Cortex of kidney (tissue), 1 donor: ENCODE data around the gene TMEM120B.

Source experiments
- DNase-seq: peaks from one replicate; lab custom pipeline; 2025; lab: John Stamatoyannopoulos, UW

Gene TMEM120B

DNA sequence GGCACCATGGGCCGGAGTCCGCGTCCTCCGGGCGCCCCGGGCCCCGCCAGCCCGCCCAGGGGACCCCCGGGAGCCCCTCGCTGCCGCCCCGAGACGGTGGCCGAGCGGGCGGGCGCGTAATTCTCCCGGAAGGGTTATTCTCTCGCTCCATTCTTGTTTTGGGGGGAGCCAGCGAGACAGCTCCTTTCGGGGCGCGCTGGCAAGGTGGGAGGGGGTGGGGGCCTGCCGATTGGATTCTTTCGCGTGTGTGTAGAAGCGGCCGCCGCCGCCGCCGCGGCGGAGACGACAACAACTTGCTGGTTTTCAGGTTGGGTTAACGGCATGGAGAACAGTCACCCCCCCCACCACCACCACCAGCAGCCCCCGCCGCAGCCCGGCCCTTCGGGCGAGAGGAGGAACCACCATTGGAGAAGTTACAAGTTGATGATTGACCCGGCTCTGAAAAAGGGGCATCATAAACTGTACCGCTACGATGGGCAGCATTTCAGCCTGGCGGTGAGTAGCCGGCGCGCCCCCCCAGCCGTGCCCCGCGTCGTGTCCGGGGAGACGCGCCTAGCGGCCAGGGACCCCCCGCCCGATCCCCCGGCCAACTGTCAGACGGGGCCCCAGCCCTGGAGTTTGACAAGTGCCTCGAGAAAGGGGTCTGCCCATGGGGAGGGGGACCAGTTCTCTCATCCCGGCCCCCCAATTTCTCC lies 92.0 kb downstream of the TMEM120B start:
- no peak for DNase-seq

DNA sequence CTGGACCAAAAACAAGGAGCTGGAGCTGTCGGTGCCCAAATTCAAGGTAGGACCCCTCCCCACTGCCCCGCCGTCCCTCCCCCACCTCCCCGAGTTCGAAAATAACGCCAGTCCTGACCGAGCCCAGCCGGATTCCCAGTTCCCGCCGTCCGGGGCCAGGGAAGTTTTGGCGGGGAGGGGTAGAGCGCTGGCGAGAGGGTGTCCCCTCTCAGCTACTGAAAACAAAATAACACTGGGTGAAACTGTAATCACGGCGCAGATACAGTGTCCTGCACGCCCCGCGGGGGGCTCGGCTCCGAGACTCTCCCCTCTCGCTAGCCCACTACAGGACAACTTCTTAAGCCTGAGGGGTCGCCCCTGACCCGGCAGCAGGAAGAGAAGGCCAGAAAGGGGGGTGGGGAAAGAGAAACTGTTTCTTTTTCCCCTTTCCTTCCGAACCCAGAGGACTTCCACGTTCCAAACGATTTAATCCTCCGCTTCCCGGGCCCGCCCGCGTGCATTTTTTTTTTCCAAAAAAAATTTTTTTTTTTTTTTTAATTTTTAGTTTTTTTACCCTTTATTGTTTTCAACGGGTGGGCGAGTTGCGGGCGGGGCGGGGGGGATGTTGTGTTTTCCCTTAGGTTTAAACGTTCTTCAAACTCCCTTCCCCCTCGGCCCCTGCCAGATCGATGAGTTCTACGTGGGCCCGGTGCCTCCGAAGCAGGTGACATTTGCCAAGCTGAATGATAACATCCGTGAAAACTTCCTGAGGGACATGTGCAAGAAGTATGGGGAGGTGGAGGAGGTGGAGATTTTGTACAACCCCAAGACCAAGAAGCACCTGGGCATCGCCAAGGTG lies 92.8 kb downstream of the TMEM120B start:
- DNase-seq: no peak

DNA sequence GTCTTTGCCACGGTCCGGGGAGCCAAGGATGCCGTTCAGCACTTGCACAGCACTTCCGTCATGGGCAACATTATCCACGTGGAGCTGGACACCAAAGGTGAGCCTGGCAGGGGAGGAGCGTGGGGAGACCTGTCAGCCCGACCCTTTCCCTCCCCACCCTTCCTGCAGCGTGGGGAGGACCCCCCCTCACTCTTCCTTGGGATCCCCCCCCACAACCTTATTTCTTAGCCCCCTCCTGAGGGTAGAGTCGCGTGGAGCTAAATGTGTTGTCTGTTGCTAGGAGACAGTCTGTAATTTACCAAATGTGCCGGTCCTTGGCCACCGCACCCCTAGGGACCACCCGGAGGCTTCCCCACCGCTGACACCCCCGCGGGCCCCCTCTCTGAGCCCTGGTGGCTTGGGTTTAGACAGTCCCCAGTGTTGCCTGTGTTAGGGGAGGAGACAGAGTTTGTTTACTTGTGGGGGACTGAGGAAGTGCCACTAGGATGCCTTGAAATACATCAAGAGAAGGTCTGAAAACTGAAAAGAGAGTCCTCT lies 93.5 kb downstream of the TMEM120B start:
- no peak for DNase-seq

DNA sequence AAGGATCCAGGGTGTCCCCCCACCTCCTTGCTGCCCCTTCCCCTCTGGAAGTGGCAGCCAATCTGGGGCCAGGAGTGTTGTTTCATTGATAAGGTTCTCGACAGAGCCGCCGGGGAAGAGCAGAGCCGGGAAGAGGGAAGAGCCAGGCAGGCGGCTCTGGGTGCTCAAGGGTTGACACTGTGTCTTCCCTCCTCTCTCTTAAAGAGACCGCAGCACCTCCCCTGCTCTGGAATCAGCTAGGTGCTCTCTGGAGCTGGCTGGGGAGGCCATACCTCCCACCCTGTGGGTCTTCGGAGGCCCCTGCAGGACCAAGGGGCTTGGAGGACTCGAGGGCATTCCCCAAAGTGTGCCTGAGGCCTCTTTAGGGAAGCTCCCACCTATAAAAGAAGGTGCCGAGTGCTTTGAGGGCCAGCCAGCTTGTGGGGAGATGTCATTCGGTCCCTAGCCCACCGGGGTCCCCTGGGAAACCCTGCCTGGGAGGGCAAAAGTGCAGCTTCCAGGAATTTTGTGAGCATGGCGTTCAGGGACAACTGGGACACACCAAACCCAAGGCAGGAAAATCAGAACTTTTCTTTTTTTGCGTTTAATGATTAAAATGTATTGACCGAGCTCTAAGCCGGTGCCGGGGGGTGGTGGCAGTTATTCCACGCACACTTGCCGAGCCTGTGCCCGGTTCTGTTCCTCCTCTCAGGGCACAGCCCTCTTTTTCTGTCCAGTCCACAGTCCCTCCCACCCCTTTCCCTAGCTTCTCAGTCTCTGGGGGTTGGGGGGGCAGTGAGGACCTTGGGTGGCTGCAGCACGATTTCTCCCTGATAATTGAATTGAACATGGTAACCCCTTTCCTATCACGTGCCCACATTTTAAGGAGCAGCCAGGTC lies 94.2 kb downstream of the TMEM120B start:
- no peak for DNase-seq

DNA sequence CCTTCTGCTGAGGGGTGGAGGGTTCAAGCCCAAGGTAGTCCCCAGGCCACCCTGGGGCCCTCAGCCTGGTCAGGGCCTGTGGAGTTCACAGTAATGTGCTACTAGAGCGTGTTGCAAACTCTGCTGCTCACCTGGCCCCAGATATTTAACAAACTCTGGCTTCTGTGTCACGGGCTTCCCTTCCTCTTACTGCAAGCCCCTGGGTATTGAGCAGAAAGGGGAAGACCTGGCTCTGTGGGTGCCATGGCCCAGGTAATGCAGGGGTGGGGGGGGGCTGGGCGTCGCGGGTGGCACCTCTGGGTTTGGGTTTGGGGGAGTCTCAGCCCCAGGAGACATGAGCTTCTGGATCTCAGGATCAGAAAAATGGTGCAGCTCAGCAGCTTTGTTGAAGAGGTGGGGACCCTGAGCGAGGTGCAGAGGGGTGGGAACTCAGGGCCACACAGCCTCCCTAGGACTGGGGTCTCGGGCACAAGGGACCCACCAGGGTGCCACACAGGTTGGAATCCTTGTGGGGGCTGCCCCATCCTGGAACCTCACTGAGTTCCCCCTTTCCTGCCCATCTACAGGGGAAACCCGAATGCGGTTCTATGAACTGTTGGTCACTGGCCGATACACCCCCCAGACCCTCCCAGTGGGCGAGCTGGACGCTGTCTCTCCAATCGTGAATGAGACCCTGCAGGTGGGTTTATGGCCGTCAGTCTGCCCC lies 95.2 kb downstream of the TMEM120B start:
- no peak for DNase-seq

DNA sequence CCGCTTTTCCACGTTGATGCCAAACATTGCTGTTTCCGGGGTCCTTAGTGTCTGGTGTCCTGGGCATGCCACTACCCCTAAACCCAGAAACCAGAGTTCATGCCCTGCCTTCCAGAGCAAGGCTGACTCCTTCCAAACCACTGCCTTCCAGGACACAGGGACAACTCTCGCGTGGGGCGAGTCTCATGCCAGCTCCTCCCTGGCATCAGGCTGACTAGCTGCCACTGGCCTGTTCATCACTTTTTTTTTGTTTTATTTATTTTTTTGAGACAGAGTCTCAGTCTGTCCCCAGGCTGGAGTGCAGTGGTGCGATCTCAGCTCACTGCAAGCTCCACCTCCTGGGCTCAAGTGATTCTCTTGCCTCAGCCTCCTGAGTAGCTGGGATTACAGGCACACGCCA lies 96.1 kb downstream of the TMEM120B start:
- no peak for DNase-seq

DNA sequence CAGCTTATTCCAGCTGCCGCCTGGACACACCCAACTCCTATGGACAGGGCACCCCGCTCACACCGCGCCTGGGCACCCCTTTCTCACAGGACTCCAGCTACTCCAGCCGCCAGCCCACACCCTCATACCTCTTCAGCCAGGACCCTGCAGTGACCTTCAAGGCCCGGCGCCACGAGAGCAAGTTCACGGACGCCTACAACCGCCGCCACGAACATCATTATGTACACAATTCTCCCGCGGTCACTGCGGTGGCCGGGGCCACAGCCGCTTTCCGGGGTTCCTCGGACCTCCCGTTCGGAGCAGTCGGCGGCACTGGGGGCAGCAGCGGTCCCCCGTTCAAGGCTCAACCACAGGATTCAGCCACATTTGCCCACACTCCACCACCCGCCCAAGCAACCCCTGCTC lies 97.2 kb downstream of the TMEM120B start:
- no peak for DNase-seq

DNA sequence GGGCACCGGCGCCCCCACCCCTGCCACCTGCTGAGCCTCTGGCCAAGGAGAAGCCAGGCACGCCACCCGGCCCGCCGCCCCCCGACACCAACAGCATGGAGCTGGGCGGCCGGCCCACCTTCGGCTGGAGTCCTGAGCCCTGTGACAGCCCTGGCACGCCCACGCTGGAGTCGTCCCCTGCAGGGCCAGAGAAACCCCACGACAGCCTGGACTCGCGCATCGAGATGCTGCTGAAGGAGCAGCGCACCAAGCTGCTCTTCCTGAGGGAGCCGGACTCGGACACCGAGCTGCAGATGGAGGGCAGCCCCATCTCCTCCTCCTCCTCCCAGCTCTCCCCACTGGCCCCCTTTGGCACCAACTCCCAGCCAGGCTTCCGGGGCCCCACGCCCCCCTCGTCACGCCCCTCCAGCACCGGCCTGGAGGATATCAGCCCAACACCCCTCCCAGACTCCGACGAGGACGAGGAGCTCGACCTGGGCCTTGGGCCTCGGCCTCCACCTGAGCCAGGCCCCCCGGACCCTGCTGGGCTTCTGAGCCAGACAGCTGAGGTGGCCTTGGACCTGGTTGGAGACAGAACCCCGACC lies 97.8 kb downstream of the TMEM120B start:
- DNase-seq: no peak

DNA sequence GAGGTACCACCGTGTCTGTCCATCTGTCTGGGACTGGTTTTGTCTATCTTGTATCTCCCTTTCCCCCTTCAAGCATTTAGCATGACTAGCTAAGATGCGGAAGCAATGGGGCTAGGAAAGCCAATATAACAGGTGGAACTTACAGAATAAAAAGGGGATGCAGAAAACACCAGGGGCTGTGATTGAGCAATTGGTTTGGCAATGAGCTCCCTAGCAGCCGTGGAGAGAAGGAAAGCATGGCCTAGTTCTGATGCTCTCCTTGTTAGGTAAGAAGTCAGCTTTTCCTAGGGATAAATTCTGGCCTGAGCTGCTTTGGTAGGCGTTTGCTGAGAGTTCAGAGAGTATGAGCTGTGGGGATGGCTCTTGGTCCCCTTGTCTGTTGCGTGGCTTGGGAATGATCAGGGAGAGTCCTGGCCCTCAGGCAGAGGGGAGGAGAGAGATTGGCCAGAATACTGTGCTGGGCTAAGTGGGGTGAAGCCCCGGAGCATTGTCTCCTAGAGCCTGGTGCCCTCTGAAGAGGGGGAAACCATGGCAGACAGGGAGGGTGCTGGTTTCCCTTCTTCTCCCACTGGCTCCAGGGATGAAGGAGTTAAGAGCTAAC lies 98.4 kb downstream of the TMEM120B start:
- DNase-seq: no peak

DNA sequence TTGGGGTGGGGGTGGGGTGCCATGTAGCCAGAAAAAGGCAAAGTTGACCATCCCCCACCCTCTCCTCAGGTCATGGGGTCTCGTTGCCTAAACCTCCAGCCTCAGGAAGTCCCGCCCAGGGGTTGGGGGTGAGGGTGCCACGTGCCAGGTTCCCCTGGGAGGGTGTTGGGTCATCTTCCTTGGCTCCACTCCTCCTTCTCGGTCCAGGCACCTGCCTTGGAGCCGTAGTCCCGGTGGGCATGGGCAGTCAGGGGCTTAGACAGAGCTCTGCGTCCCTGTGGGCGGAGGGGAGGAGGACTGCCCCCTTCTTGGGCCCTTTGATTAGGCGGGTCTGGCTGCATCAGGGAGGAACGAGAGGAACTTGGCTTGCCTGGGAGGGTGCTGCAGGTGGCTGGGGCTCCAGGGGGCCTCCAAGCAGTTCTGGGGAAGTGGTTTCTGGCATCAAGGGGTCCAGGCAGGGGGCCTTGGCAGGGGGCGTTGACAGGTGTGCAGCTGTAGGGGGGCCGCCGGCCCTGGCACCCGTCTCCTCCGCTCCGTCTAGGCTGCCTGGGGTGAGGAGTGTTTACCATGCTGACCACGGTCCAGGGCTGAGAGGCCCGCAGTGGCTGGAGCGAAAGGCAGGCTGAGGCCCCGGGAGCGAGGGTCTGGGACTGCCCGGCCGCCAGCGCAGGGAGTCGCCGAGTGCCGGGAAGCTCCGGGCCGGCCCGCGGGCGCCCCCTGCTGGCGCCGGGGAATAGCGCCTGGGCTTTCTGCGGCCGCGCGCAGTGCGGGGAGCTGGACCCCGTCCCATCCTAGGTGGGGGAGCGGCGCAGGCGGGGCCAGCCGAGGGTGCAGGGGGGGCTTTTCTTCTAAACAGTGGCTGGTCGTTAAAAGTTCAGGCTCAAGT lies 99.1 kb downstream of the TMEM120B start:
- no peak for DNase-seq

DNA sequence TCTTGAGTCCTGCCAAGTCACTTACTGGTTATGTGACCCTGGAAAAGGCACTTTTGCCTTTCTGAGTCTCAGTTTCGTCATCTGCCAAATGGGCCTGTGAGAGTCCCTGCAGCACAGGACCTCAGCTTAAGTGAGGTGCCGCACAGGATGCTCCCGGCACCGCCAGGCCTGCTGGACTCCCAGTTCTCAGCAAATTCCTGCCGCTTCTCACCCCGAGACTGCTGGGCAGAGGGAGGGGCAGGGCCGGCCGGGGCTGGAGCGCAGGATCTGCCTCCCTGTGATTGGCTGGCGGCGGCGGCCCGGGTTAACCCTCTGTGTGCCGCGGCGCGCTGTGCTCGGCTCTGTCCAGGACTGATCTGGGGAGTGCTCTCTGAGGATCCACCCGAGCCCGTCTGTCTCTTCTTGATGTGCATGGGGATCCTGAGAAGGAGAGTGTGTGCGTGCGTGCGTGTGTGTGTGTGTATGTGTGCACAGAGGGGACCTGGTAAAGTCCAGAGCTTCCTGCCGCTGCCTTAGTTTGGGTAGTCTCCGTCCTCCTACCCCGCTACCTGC lies 99.8 kb downstream of the TMEM120B start:
- no peak for DNase-seq

DNA sequence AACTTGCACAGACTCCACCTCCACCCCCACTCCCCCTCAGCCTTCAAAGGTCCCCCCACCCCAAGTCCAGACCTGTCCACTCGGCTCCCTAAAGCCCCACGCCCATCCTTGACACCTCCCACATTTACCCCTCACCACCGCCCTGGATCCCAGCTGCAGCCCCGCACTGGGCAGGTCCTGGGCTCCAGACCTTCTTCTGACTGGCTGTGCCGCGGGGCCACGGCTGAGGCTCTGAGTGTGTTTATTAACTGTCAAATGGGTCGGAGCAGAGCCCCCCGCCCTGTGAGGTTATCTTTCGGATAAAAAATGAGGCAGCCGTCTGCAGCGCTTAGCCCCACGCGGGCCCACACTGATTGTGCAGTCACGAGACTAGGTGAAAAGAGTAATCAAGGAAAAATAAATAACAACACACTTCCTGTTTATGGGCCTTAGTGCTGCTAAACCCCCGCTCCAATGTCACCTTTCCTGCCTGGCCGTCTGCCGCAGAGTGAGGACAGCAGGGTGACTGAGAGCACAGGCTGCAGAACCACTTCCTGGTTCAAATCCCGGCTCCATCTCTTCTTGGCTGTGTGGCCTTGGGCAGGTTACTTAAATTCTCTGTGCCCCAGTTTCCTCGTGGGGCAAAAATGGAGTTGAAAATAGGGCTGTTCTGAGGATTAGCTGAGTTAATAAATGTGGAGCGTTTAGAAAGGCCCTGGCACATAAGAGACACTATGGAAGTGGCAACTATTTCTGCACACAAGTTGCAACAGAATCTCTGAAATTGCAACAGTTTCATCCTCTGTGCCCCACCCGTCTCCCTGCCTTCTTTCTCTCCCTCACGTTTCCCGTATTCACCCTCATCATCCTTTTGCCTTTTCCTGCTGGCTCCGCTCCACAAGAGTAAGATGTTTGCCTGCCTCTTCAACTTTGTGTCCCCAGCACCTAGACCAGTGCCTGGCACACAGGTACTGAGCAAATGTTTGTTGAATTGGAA lies 100.7 kb downstream of the TMEM120B start:
- no peak for DNase-seq

DNA sequence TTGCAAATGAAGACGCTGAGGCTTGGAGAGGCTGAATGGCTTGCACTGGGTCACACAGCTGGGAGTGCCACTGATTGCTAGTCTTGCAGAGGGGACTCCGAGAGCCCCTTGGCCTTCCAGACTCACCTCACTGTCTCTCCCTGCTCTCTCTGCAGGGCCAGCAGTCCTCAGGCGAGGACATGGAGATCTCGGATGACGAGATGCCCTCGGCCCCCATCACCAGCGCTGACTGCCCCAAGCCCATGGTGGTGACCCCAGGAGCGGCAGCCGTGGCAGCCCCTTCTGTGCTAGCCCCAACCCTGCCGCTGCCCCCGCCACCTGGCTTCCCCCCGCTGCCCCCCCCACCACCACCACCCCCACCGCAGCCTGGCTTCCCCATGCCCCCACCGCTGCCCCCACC lies 101.4 kb downstream of the TMEM120B start:
- no peak for DNase-seq

DNA sequence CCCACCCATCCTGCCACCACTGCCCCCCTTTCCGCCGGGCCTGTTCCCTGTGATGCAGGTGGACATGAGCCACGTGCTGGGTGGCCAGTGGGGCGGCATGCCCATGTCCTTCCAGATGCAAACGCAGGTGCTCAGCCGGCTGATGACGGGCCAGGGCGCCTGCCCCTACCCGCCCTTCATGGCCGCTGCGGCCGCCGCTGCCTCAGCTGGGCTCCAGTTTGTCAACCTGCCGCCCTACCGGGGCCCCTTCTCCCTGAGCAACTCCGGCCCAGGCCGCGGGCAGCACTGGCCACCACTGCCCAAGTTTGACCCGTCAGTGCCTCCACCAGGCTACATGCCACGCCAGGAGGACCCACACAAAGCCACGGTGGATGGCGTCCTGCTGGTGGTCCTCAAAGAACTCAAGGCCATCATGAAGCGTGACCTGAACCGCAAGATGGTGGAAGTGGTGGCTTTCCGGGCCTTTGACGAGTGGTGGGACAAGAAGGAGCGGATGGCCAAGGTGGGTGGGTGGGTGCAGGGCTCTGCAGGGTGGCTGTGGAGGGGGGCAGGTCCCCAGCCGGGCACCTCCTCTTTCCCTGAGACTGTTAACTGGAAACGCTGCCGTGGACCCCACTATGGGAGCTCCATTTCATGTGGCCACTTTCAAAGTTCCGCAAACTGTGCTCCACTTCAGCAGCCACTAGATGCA lies 102.0 kb downstream of the TMEM120B start:
- no peak for DNase-seq

DNA sequence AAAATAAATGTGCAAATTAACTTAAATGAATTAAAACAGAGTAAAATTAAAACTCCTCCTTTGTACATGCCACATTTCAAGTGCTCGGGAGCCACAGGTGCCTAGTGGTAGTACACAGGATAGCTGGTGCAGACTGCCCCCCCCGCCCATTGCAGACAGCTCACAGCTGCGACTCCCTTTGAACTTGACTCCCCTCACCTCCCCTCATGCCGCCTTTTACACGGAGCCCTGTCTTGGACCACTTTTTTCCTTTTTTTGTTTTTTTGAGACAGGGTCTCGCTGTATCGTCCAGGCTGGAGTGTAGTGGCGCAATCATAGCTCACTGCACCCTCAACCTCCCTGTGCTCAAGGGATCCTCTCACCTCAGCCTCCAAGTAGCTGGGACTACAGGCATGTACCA lies 102.7 kb downstream of the TMEM120B start:
- no peak for DNase-seq

DNA sequence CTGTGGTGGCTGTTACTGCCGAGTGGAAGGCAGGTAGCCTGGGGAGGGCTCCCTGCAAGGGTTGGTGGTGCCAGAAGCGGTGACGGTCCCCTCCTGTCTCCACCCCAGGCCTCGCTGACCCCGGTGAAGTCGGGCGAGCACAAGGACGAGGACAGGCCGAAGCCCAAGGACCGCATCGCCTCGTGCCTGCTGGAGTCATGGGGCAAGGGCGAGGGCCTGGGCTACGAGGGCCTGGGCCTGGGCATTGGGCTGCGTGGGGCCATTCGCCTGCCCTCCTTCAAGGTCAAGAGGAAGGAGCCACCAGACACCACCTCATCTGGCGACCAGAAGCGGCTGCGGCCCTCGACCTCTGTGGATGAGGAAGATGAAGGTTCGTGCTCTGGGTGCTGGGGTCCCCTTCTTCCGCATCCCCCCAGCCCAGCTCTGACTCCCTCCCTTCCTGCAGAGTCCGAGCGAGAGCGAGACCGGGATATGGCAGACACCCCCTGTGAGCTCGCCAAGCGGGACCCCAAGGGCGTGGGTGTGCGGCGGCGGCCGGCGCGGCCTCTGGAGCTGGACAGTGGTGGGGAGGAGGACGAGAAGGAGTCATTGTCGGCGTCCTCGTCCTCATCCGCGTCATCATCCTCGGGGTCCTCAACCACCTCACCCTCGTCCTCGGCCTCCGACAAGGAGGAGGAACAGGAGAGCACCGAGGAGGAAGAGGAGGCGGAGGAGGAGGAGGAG lies 104.5 kb downstream of the TMEM120B start:
- no peak for DNase-seq

DNA sequence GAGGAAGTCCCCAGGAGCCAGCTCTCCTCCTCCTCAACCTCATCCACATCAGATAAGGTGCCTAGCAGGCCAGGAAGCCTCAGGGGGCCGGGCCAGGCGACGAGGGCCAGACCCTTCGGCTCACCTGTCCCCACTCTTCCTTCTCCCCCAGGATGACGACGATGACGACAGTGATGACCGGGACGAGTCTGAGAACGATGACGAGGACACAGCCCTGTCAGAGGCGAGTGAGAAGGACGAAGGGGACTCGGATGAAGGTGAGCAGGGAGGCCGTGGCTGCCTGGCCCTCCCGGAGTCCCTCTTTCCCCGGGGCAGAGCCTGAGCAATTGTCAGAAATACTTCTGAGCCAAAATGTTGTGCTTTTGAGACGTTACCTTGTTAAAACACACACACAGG lies 105.1 kb downstream of the TMEM120B start:
- DNase-seq: no peak
